ENCODE measurements around the gene CISD2. TPM values are rescaled to one million over a fixed set of nuclear protein-coding genes. Genes with fewer than 3 reads are reported as not detected.

The CISD2 gene
- total RNA-seq, 1 donor from 2014 or later, result 27.2 TPM

DNA sequence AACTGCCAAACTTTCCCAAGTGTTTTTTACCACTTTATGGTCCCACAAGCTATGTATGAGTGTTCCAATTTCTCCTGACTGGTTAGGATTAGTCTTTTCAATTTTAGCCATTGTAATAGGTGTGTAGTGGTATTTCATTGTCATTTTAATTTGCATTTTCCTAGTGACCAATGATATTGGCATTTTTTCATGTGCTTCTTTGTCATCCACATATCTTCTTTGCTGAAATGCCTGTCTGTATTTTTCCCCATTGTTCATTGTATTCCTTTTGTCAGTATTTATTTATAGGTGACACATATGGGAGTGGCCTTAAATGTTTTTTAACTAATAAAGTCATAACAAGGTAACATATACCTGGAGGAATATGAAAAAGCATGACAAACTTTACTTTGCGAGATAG lies 32.2 kb upstream of the CISD2 start:
- Mint-ChIP-seq H3K4me1 (ENCODE audit: unreplicated experiment) (peaks cover 6% of the 10 kb centered on the region), H3K27ac (ENCODE audit: unreplicated experiment) (peak overlapping the region; percentile 14), H3K9me3 (ENCODE audit: unreplicated experiment) (no peaks in the 10 kb centered on the region), H3K27me3 (ENCODE audit: unreplicated experiment) (no peaks in the 10 kb centered on the region), H3K4me3 (ENCODE audit: unreplicated experiment) (no peak overlapping the region), H3K36me3 (ENCODE audit: low read depth, unreplicated experiment) (no peaks in the 10 kb centered on the region)
- TF ChIP-seq, protein P1, sequence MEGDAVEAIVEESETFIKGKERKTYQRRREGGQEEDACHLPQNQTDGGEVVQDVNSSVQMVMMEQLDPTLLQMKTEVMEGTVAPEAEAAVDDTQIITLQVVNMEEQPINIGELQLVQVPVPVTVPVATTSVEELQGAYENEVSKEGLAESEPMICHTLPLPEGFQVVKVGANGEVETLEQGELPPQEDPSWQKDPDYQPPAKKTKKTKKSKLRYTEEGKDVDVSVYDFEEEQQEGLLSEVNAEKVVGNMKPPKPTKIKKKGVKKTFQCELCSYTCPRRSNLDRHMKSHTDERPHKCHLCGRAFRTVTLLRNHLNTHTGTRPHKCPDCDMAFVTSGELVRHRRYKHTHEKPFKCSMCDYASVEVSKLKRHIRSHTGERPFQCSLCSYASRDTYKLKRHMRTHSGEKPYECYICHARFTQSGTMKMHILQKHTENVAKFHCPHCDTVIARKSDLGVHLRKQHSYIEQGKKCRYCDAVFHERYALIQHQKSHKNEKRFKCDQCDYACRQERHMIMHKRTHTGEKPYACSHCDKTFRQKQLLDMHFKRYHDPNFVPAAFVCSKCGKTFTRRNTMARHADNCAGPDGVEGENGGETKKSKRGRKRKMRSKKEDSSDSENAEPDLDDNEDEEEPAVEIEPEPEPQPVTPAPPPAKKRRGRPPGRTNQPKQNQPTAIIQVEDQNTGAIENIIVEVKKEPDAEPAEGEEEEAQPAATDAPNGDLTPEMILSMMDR (IDR thresholded peaks at IDR 0.05; ENCODE audit: unreplicated experiment), result no peak
- DNase-seq (ENCODE audit: low spot score), result no peak

DNA sequence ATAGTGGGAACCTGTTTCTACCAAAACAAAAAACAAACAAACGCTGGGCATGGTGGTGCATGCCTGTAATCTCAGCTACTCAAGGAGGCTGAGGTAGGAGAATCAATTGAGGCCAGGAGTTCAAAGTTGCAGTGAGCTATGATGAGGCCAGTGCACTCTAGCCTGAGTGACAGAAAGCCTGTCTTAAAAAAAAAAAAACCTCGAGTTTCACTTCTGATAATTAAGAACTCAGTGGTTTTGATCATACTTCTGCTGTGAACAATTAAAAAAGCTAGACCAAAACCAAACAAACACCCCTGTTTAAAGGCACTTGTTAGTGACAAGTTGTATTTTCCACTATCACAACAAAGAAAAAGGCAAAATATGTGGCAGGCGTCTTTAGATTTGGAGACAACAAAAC lies 26.4 kb upstream of the CISD2 start:
- no peaks in the 10 kb centered on the region for H3K4me1 Mint-ChIP-seq (ENCODE audit: unreplicated experiment)
- no peak overlapping the region for H3K27ac Mint-ChIP-seq (ENCODE audit: unreplicated experiment)
- no peak for DNase-seq (ENCODE audit: low spot score)
- TF ChIP-seq, protein P1 (IDR thresholded peaks at IDR 0.05; ENCODE audit: unreplicated experiment), result no peak
- no peak overlapping the region for H3K4me3 Mint-ChIP-seq (ENCODE audit: unreplicated experiment)
- no peaks in the 10 kb centered on the region for H3K9me3 Mint-ChIP-seq (ENCODE audit: unreplicated experiment)
- no peaks in the 10 kb centered on the region for H3K36me3 Mint-ChIP-seq (ENCODE audit: low read depth, unreplicated experiment)
- H3K27me3 Mint-ChIP-seq (ENCODE audit: unreplicated experiment), result no peaks in the 10 kb centered on the region

DNA sequence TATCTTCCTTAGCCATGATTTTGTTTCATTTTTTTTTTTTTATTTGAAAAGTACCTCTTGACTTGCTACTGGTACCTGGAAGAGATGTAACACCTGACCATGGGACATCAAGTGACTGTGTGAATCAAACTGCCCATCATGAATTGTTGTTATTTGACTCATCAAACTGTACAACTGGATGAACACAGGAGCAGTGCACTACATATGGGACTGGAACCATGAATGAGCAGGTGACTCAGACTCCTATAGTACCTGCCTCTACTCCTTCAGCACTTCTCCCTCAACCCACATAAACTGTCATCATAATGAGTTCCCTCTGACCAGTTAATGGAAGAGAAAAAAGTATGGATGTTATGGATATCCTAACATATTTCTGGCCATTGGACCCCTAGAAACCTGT lies 25.5 kb upstream of the CISD2 start:
- Mint-ChIP-seq H3K36me3 (ENCODE audit: low read depth, unreplicated experiment) (no peaks in the 10 kb centered on the region), H3K27ac (ENCODE audit: unreplicated experiment) (no peak overlapping the region), H3K4me1 (ENCODE audit: unreplicated experiment) (no peaks in the 10 kb centered on the region), H3K27me3 (ENCODE audit: unreplicated experiment) (no peaks in the 10 kb centered on the region), H3K4me3 (ENCODE audit: unreplicated experiment) (no peak overlapping the region), H3K9me3 (ENCODE audit: unreplicated experiment) (no peaks in the 10 kb centered on the region)
- DNase-seq (ENCODE audit: low spot score), result no peak
- TF ChIP-seq, protein P1 (IDR thresholded peaks at IDR 0.05; ENCODE audit: unreplicated experiment), result no peak

DNA sequence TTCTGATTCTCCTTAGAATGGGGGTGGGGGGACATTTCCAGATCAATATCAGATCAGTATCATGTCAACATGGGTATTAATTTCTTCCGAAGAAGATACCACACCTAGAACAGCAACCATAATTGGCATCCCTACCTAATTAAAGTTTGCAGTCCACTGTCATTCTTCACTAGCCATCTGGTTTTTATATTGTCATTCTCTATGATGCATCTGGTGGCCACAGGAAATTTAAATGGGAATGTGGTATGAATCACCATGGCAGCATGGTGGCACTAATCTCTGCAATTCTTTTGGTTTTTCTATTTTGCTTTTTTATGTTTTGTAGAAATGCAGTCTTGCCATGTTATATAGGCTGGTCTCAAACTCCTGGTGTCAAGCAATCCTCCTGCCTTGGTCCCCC lies 24.9 kb upstream of the CISD2 start:
- Mint-ChIP-seq H3K4me1 (ENCODE audit: unreplicated experiment) (no peaks in the 10 kb centered on the region), H3K27ac (ENCODE audit: unreplicated experiment) (no peak overlapping the region), H3K9me3 (ENCODE audit: unreplicated experiment) (no peaks in the 10 kb centered on the region), H3K4me3 (ENCODE audit: unreplicated experiment) (no peak overlapping the region), H3K27me3 (ENCODE audit: unreplicated experiment) (no peaks in the 10 kb centered on the region), H3K36me3 (ENCODE audit: low read depth, unreplicated experiment) (no peaks in the 10 kb centered on the region)
- DNase-seq (ENCODE audit: low spot score), result no peak
- TF ChIP-seq, protein P1 (IDR thresholded peaks at IDR 0.05; ENCODE audit: unreplicated experiment), result no peak

DNA sequence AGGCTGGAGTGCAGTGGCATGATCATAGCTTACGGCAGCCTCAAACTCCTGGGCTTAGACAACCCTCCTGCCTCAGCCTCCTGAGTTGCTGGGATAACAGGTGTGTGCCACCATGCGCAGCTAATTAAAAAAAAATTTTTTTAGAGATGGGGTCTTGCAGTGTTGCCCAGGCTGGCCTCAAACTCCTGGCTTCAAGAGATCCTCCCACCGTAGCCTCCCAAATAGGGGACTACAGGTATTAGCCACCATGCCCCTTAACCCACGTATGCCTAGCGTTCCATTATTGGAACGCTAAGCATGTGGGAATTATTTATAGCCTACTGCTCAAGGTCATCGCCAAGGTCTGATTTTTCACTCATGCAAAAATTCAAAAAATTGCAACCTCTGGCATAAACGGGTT lies 21.1 kb upstream of the CISD2 start:
- Mint-ChIP-seq H3K27ac (ENCODE audit: unreplicated experiment) (no peak overlapping the region), H3K36me3 (ENCODE audit: low read depth, unreplicated experiment) (no peaks in the 10 kb centered on the region), H3K4me1 (ENCODE audit: unreplicated experiment) (no peaks in the 10 kb centered on the region), H3K4me3 (ENCODE audit: unreplicated experiment) (no peak overlapping the region), H3K9me3 (ENCODE audit: unreplicated experiment) (no peaks in the 10 kb centered on the region), H3K27me3 (ENCODE audit: unreplicated experiment) (no peaks in the 10 kb centered on the region)
- TF ChIP-seq, protein P1 (IDR thresholded peaks at IDR 0.05; ENCODE audit: unreplicated experiment), result no peak
- DNase-seq (ENCODE audit: low spot score), result no peak

Data from endothelial cell (in vitro differentiated cells).